Muscle of arm (tissue), 12 donors: ENCODE measurements around the gene C11orf98. TPM values are rescaled to one million over a fixed set of nuclear protein-coding genes. Genes with fewer than 3 reads are reported as not detected.
"Not testable (repeated sequence)": the region's sequence is repeated elsewhere in the genome, so short reads cannot be mapped to it uniquely, and the experiment has no call there.

Source experiments
- DNase-seq: peaks from one replicate; pipeline ENCODE4 v3.0.0-alpha.2; 2013
- polyA plus RNA-seq, 12 donors: library from polyadenylated mRNA; unstranded; fragments of 120-200 nt; gene quantifications; one replicate each; pipeline ENCODE4 v1.2.1, GENCODE V29; 2013; ENCODE audit not compliant: insufficient read length in 12 of 12

Gene C11orf98
- polyA plus RNA-seq, 12 donors, result 27.4 to 66.5 (median 34.9) TPM; not detected in 1

- DNase-seq, result peak; percentile 92
Observed at GRCh38 chr11:62689421-62690183, 24.6 kb upstream of the C11orf98 start, which contains the start of gene LRRN4CL. LRRN4CL (minus strand) TSS chr11:62689530; CDS start chr11:62688508, 1,022 bp downstream.

- DNase-seq, result no peak
Observed at GRCh38 chr11:62688491-62688890, 23.5 kb upstream of the C11orf98 start.

GRCh38 chr11:62687508-62688396, 22.7 kb upstream of the C11orf98 start:
- no peak for DNase-seq

- no peak for DNase-seq
Observed at GRCh38 chr11:62682518-62682917, 17.5 kb upstream of the C11orf98 start.

- no peak for DNase-seq
Observed at GRCh38 chr11:62680825-62681240, 15.8 kb upstream of the C11orf98 start.

- DNase-seq, result peak; percentile 94
Observed at GRCh38 chr11:62678770-62679696, 14.0 kb upstream of the C11orf98 start, which contains the start of gene UBXN1. UBXN1 (minus strand) TSS chr11:62679073; CDS start chr11:62678923, 150 bp downstream.

GRCh38 chr11:62678433-62678769, 13.4 kb upstream of the C11orf98 start:
- DNase-seq, result no peak

- DNase-seq, result no peak
Observed at GRCh38 chr11:62677714-62678113, 12.7 kb upstream of the C11orf98 start.

- DNase-seq, result no peak
Observed at GRCh38 chr11:62677156-62677555, 12.1 kb upstream of the C11orf98 start.

- no peak for DNase-seq
Observed at GRCh38 chr11:62676698-62677097, 11.7 kb upstream of the C11orf98 start.

GRCh38 chr11:62675415-62675814, 10.4 kb upstream of the C11orf98 start:
- DNase-seq, result not testable (repeated sequence)

GRCh38 chr11:62673196-62673525, 8.2 kb upstream of the C11orf98 start:
- no peak for DNase-seq

GRCh38 chr11:62671608-62672389, 6.8 kb upstream of the C11orf98 start, which contains the start of the genes LBHD1 and UQCC3:
LBHD1 (minus strand) TSS chr11:62672267; CDS start chr11:62670031, 2,236 bp downstream.
UQCC3 (plus strand) TSS chr11:62671673; CDS start chr11:62671746, 73 bp downstream.
- peak; percentile 85 for DNase-seq

- no peak for DNase-seq
Observed at GRCh38 chr11:62671236-62671607, 6.2 kb upstream of the C11orf98 start.

GRCh38 chr11:62669420-62670161, 4.6 kb upstream of the C11orf98 start:
- no peak for DNase-seq

- no peak for DNase-seq
Observed at GRCh38 chr11:62667460-62667859, 2.5 kb upstream of the C11orf98 start.

- DNase-seq, result no peak
Observed at GRCh38 chr11:62666259-62666926, 1.4 kb upstream of the C11orf98 start.

GRCh38 chr11:62665599-62666258, 719 bp upstream of the C11orf98 start:
- DNase-seq, result no peak
